GM12875 (cell line): ENCODE data around the gene PAPSS1.

Experiments
- H3K4me3 ChIP-seq: one replicate; pipeline ENCODE4 v1.5.1; 2011; ENCODE audit warnings: low read depth, low read length, control low read depth
- TF ChIP-seq, protein P1 (sequence below): IDR thresholded peaks from 2 replicates; pipeline ENCODE4 v1.5.1; 2011; ENCODE audit warnings: low read depth, mild to moderate bottlenecking, control low read depth, inconsistent platforms, low read length, moderate library complexity, borderline replicate concordance; ENCODE audit not compliant: insufficient read depth

PAPSS1 gene

DNA sequence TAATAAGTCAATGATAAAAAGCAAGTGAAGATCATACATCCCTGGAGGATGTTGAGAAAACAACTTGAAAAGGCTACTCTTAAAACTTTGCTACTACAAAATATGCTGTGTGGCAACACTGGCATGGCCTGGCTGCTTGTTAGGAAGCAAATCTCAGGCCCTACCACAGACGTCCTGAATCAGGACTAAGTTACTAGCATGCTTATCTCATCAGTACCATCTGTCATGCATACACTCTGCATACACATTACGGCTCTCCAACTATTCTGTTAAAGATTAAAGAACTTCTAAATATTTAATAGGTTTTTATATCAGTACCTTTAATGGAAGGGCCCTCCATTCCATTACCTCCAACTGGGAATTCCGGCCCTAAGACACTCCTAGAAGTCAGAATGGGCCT, 8.2 kb downstream of the PAPSS1 start:
- TF ChIP-seq, protein P1, sequence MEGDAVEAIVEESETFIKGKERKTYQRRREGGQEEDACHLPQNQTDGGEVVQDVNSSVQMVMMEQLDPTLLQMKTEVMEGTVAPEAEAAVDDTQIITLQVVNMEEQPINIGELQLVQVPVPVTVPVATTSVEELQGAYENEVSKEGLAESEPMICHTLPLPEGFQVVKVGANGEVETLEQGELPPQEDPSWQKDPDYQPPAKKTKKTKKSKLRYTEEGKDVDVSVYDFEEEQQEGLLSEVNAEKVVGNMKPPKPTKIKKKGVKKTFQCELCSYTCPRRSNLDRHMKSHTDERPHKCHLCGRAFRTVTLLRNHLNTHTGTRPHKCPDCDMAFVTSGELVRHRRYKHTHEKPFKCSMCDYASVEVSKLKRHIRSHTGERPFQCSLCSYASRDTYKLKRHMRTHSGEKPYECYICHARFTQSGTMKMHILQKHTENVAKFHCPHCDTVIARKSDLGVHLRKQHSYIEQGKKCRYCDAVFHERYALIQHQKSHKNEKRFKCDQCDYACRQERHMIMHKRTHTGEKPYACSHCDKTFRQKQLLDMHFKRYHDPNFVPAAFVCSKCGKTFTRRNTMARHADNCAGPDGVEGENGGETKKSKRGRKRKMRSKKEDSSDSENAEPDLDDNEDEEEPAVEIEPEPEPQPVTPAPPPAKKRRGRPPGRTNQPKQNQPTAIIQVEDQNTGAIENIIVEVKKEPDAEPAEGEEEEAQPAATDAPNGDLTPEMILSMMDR, result no peak
- no peak overlapping the region for H3K4me3 ChIP-seq

DNA sequence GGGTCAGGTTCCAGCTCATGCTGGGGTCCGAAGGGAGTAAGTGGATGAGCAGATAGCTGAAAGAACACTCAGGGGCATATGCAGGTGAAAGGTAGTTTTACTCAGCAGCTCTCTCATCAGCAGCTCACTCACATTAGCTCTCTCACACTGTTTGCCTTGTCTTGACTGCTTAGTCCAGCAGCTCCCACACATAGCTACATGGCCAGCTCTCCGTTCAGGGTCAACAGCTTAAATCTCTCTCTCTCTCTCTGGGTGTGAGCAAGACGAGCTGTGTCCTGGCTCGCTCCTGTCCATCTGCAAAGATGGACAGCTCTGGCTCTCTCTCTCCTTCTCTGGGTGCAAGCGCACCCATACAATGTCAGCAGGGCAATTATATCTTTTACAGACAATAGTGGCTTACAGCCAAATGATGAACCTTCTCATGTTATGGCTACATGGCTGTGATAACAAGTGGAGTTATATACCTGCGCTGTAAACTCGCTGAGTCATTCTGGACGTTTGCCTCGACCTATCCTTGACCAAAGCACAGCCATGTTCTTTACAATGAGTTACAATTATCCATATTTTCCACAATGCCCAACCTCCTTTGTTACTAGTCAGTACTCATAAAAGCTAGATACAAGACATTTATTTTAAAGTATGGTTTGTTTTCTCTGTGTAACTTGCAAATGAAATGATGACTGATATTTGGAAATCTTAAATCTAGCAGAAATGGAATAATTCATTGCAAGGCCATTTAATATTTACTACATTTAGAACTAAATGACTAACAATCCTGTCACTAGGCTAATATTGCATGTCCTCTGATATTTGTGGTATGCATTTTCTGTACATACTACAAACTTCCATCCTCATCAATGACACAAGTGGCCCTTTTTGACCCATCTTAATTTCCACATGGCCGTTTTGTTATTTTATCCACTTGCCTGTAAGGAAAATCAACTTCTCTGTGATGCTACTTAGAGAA, 9.3 kb downstream of the PAPSS1 start:
- TF ChIP-seq, protein P1, result no peak

DNA sequence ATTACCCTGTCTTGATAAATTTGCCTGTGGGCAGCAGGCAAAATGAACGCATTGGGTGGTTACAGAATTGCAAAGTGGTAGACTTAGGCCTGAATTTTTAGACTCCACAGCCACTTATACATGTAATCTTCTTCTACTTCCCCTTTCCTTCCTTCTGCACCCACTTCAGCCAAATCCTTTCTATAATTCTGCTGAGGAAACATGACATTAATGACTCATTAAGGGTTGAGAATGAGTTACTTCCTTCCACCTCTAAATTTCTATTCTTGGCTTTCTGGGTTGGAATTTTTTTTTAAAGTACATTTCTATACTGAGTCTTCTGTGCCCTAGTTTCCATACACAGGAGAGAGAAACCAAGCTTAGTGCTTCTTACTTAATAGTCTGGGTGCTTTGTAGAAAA, 10.1 kb downstream of the PAPSS1 start:
- TF ChIP-seq, protein P1, result no peak

More for the DNA sequence above, 9.3 kb downstream of the PAPSS1 start:
- no peak overlapping the region for H3K4me3 ChIP-seq

DNA sequence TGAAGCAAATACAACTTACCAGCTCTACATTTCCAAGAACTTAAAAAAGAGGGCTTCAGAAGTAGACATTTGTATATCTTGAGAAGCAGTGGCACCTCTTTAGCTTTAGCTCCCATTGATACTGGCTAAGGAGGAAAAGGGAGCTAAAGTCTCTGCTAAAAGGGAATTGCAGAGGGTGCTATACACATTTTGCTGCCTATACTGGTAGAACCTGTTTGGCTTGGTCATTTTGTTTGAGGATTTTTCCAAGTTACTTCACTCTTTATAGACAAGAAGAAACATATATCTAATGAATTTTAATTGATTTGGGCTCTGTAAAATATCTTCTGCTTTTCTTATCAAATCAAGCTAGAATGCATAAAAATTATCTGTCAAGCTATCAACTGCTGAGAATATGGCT, 11.8 kb downstream of the PAPSS1 start:
- no peak overlapping the region for H3K4me3 ChIP-seq
- TF ChIP-seq, protein P1, result no peak

More for the DNA sequence above, 10.1 kb downstream of the PAPSS1 start:
- no peak overlapping the region for H3K4me3 ChIP-seq

DNA sequence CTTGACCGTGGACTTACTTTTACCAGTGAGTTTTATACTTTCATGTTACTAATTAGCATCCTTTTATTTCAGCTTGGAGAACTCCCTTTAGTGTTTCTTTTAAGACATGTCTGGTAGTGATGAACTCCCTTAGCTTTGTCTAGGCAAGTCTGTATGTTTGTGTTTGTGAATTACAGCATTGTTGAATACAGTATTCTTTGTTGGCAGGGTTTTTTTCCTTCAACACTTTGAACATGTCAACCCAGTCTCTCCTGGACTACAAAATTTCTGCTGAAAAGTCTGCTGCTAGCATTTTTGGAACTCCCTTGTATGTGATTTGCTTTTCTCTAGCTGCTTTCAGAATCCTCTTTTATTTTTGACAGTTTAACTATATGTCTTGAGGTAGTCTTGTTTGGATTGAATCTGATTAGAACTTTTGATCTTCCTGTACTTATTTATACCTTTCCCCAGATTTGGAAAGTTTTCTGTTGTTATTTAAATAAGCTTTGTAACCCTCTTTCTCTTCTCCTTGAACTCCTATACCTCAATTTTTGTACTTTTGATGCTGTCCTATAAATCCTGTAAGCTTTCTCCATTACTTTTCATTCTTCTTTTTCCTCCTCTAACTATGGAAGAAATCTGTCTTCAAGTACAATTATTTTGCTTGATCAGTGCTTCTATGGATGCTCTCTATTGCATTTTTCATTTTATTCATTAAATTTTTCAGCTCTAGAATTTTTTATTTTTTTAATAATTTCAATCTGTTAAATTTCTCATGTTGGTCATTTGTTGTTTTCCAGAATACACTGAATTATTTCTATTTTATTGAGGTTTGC, 14.1 kb downstream of the PAPSS1 start:
- H3K4me3 ChIP-seq, result no peak overlapping the region
- TF ChIP-seq, protein P1, result no peak

DNA sequence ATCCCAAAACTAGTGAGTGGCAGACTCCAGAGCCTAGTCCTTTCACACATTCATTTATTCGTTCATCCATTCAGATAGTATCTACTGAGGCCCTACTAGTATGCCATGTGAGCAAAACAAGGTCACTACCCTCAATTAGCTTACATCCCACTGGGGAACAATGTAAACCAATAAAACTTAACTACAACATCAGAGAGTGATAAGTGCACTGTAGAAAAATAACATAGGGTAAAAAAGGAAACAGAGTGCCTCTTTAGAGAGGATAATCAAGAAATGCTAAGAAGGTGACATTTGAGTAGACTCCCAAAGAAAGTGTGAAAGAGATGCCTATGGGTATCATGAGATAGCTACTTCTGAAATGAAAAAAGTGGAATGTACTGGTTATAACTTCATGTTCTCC, 18.5 kb downstream of the PAPSS1 start:
- TF ChIP-seq, protein P1, result no peak
- H3K4me3 ChIP-seq, result no peak overlapping the region
